Uterus (tissue), 4 donors: ENCODE measurements around the gene PLEKHG2. TPM values are rescaled to one million over a fixed set of nuclear protein-coding genes. Genes with fewer than 3 reads are reported as not detected.

ENCODE experiments used
- DNase-seq, 2 donors: peaks; one replicate each; pipeline ENCODE4 v3.0.0-alpha.2; 2019 to 2020
- H3K27ac ChIP-seq, 2 donors: fragments of 200-600 bp; sonication (generic); 1 replicate in 1 of 2; 2 replicates in 1 of 2; pipeline ENCODE4 v1.5.1; 2016 to 2018
- H3K27me3 ChIP-seq, 2 donors: fragments of 200-600 bp; sonication (generic); one replicate each; pipeline ENCODE4 v1.5.1; 2018 to 2019; ENCODE audit warnings: control low read depth in 1 of 2
- H3K36me3 ChIP-seq, 2 donors: fragments of 200-600 bp; sonication (generic); one replicate each; pipeline ENCODE4 v1.5.1; 2019; ENCODE audit warnings: control low read depth in 1 of 2
- H3K4me1 ChIP-seq, 2 donors: fragments of 200-600 bp; sonication (generic); one replicate each; pipeline ENCODE4 v1.5.1; 2018 to 2019; ENCODE audit warnings: control low read depth in 1 of 2
- H3K4me3 ChIP-seq, 2 donors: fragments of 200-600 bp; sonication (generic); 1 replicate in 1 of 2; 2 replicates in 1 of 2; pipeline ENCODE4 v1.5.1; 2018 to 2019; ENCODE audit warnings: mild to moderate bottlenecking in 1 of 2
- H3K9me3 ChIP-seq, 2 donors: fragments of 200-600 bp; sonication (generic); one replicate each; pipeline ENCODE4 v1.5.1; 2019; ENCODE audit warnings: control low read depth in 1 of 2
- CTCF ChIP-seq, 4 experiments: fragments of 200-600 bp in 2 of 4; fragments of 450-650 bp in 2 of 4; sonication (generic) in 2 of 4; IDR thresholded peaks; one replicate each; pipeline ENCODE4 v1.5.1; 2016 to 2019; ENCODE audit warnings: antibody characterized with exemption in 4 of 4, mild to moderate bottlenecking in 2 of 4, moderate library complexity in 1 of 4
- POLR2A ChIP-seq, 2 donors: fragments of 450-650 bp; IDR thresholded peaks; one replicate each; pipeline ENCODE4 v1.6.1; 2016; ENCODE audit warnings: antibody characterized with exemption in 2 of 2, mild to moderate bottlenecking in 1 of 2, moderate library complexity in 1 of 2
- intact Hi-C: fragments of 100-400 bp; cut with DNase I; formaldehyde crosslinking; loops from one replicate; pipeline ENCODE4 v1.15.1; 2023; ENCODE audit warnings: low total_unique reads
- total RNA-seq, 4 donors: library from RNA; depleted of rRNA in 3 of 4; stranded (reverse); fragments of >200 nt in 3 of 4; gene quantifications; one replicate each; pipeline versions ENCODE4 v1.1.0 to v1.2.4, GENCODE V29; 2014 to 2023
- donor health status: DM: yes; HTN: yes; CAD: no.

PLEKHG2 gene
- total RNA-seq, 4 donors from 2014 or later, result 5.1 to 120 (median 21.6) TPM

- Histone ChIP-seq H3K4me1 (peaks cover 0 to 20% of the 10 kb centered on the region in 2 donors), H3K27ac (no peak overlapping the region), H3K27me3 (no peaks in the 10 kb centered on the region), H3K36me3 (no peaks in the 10 kb centered on the region), H3K9me3 (no peaks in the 10 kb centered on the region), H3K4me3 (no peak overlapping the region)
- intact Hi-C loops, result no loop called here
- DNase-seq, result no peak
- TF ChIP-seq CTCF (IDR thresholded peaks at IDR 0.05) (no peak), POLR2A (IDR thresholded peaks at IDR 0.05) (no peak)
Observed at GRCh38 chr19:39419003-39419402, 6.5 kb downstream of the PLEKHG2 start.

GRCh38 chr19:39420769-39421168 lies 8.3 kb downstream of the PLEKHG2 start:
- TF ChIP-seq CTCF (IDR thresholded peaks at IDR 0.05) (no peak), POLR2A (IDR thresholded peaks at IDR 0.05) (no peak)
- no peak for DNase-seq
- Histone ChIP-seq H3K4me1 (peaks cover 0 to 3% of the 10 kb centered on the region in 2 donors), H3K27ac (no peak overlapping the region), H3K27me3 (no peaks in the 10 kb centered on the region), H3K9me3 (no peaks in the 10 kb centered on the region), H3K4me3 (no peak overlapping the region), H3K36me3 (no peaks in the 10 kb centered on the region)
- intact Hi-C loops, result no loop called here

GRCh38 chr19:39422020-39422419 lies 9.6 kb downstream of the PLEKHG2 start:
- Histone ChIP-seq H3K27ac (no peak overlapping the region), H3K9me3 (no peaks in the 10 kb centered on the region), H3K27me3 (no peaks in the 10 kb centered on the region), H3K4me3 (no peak overlapping the region), H3K4me1 (peaks cover 0 to 3% of the 10 kb centered on the region in 2 donors), H3K36me3 (no peaks in the 10 kb centered on the region)
- intact Hi-C loops, result no loop called here
- no peak for TF ChIP-seq CTCF (IDR thresholded peaks at IDR 0.05)
- TF ChIP-seq POLR2A (IDR thresholded peaks at IDR 0.05), result no peak
- no peak for DNase-seq

- Histone ChIP-seq H3K4me1 (peaks cover 0 to under 1% of the 10 kb centered on the region in 2 donors), H3K27me3 (no peaks in the 10 kb centered on the region), H3K4me3 (no peak overlapping the region), H3K36me3 (no peaks in the 10 kb centered on the region), H3K9me3 (no peaks in the 10 kb centered on the region), H3K27ac (no peak overlapping the region)
- TF ChIP-seq POLR2A (IDR thresholded peaks at IDR 0.05) (no peak), CTCF (IDR thresholded peaks at IDR 0.05) (no peak)
- intact Hi-C loops, result no loop called here
- no peak for DNase-seq
Observed at GRCh38 chr19:39423258-39424086, 11.0 kb downstream of the PLEKHG2 start.

GRCh38 chr19:39424934-39425333 lies 12.5 kb downstream of the PLEKHG2 start:
- no peak overlapping the region for H3K4me3 ChIP-seq
- no peaks in the 10 kb centered on the region for H3K36me3 ChIP-seq
- H3K27me3 ChIP-seq, result no peaks in the 10 kb centered on the region
- intact Hi-C loops, result no loop called here
- H3K27ac ChIP-seq, result no peak overlapping the region
- no peak for DNase-seq
- peaks cover 6 to 8% of the 10 kb centered on the region in 2 donors for H3K4me1 ChIP-seq
- TF ChIP-seq CTCF (IDR thresholded peaks at IDR 0.05), result no peak
- TF ChIP-seq POLR2A (IDR thresholded peaks at IDR 0.05), result no peak
- no peaks in the 10 kb centered on the region for H3K9me3 ChIP-seq
